Measurements from ENCODE around the gene SLC9B1.
"Not testable (repeated sequence)": the region's sequence is repeated elsewhere in the genome, so short reads cannot be mapped to it uniquely, and the experiment has no call there.

Gene SLC9B1

DNA sequence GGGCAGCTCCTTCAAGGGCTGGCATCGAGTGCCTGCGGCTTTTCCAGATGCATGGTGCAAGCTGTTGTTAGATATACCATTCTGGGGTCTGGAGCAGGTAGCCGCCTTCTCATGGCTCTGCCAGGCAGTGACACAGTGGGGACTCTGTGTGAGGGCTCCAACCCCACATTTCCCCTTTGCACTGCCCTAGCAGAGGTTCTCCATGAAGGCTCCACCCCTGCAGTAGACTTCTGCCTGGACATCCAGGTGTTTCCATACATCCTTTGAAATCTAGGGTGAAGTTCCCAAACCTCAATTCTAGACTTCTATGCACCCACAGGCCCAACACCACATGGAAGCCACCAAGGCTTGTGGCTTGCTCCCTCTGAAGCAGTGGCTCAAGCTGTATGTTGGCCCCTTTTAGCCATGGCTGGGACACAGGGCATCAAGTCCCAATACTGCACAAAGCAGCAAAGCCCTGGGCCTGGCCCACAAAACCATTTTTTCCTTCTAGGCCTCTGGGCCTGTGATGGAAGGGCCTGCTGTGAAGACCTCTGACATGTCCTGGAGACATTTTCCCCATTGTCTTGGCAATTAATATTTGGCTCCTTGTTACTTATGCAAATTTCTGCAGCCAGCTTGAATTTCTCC is 141.9 kb downstream of the SLC9B1 start:
- DNase-seq, result not testable (repeated sequence)

- no peak for DNase-seq
These were observed 147.7 kb downstream of the SLC9B1 start for GRCh38 chr4:102871772-102872171.

DNA sequence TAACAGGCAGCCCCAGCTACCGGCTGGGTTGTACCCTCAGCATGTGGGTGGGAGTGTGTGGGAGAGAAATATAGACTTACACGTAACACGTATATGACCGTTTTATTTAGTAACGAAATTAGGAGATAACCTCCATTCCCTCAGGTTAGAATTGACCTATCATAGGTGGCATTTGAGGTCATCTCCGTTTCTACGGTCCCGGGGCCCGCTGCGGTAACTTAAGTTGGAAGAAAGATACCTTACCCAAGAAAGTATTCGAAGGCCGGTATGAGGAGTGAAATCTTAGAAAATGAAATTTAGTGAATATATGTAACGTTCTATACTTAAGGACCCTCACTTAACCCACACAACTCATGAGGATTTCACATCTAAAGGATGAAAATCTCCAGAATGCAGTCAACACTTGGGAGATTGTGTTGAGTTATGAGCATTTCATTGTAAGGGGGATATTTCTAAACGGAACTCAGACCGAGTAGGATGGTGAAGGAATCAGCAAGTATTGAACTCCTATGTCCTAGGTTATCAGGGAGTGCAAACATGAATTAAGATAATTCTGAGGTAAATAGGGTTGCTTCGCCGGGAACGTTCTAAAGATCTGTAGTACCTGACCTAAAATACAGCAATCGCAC is 149.8 kb downstream of the SLC9B1 start:
- peak; percentile 30 for DNase-seq

DNA sequence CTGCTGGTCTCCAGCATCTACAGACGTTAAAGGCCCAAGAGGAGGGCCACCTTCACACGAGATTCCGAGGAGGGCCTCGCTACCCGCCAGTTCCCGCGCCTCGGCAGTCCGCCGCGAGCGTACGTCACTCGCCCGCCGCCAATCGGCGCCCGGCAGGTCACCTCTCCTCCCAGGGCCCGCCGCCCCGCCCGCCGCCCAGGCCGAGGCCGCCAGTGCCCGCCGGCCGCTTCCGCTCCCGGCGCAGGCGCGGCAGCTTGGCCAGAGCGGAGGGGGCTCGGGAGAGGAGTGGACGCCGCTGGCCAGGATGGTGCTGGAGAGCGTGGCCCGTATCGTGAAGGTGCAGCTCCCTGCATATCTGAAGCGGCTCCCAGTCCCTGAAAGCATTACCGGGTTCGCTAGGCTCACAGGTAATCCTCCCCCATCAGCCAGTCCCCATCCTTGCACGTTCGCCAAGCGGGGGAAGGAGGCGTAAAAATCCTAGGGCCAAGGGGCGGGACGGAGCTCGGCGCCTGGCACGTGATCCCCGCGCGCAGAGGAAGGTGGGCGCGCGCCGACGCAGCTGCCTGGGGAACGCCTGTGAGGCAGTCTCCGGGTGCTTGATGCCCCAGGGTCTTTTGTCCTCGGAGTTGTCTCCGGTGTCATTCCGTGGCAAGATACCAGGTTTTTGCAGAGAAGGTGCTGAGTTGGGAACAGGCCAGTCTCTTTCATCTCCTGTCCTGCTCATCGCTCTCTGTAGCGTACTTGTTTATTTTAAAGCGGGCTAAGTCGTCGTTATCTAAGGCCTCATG is 150.5 kb downstream of the SLC9B1 start, which contains the start of gene CISD2:
CISD2 (plus strand) TSS at position 212 of the 788 bp plus-strand sequence; CDS start at position 305, 93 bp downstream.
- peak; percentile 59 for DNase-seq

GRCh38 chr4:102868153-102868780 is 151.2 kb downstream of the SLC9B1 start:
- DNase-seq, result no peak

- peak; percentile 8 for DNase-seq
These were observed 152.0 kb downstream of the SLC9B1 start for GRCh38 chr4:102867278-102868152.

DNA sequence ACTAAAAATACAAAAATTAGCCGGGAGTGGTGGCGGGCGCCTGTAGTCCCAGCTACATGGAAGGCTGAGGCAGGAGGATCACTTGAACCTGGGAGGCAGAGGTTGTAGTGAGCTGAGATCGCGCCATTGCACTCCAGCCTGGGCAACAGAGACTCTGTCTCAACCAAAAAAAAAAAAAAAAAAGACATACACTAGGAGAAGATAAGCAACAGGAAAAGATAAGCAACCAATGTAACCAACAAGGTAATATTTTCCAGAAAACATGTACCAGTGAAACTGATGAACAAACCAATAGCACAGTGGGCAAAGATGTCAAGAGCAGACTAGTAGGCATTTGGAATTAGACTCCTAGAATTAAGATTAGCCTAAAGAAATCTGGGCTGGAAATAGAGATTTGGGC is 154.2 kb downstream of the SLC9B1 start:
- not testable (repeated sequence) for DNase-seq

GRCh38 chr4:102862747-102863146 is 156.8 kb downstream of the SLC9B1 start:
- DNase-seq, result no peak

DNA sequence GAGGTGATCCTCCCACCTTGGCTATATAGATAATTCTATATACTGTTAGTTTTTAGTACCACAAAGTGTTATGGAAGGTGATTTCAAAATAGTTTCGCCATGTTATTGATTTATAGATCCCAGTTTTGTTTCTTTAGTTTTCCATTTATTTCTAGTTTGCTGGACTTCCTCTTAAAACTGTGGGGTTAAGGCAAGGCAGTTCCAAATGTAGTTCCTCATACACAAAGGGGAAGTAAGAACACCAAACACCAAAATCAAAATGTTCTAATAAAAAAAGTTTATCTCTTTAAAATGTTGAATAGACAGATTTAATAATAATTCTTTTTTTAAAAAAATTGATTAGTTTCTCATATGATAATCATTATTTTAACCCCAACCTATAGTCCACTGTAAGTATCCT is 157.5 kb downstream of the SLC9B1 start:
- DNase-seq, result no peak

DNA sequence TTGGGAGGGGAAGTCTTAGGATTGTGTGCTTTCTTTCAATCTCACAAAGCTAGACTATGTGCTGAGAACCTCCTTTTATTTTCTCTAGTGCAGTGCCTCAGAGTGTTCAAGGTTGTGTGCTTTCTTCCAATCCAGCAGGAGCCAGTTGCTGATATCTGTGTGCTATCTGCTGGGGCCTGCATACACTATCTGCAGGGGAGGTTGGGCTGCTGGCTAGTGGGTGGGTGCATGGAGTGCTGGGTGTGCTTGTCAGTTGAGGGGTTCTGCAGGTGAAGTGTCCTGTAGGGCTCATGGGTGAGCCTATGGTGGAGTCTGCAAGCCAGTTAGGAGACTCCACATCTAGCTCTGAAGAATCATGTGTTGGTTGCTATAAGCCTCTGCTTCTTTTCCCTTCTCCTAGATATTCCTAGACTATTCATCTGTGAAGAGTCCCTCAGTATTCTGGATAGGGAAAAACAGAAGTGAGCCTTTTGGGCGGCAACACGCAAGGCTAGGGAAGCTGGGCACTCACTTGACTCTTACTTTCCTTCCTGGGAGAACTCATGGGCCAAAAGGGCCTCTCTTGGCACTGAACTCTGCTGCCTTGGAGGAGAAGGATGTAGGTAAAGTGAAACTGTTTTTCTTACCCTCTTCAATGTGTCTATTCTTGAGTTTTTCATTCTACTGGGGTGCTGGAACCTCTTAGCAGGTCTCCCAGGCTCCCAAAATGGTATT is 158.7 kb downstream of the SLC9B1 start:
- DNase-seq, result no peak

- no peak for DNase-seq
These were observed 160.6 kb downstream of the SLC9B1 start for GRCh38 chr4:102858828-102859464.
